ENCODE data around the gene HACD2.

HACD2 gene

GRCh38 chr3:123571973-123572365 is 12.9 kb downstream of the HACD2 start:
- H3K4me3 ChIP-seq (ENCODE audit: low read depth, low read length), result no peak overlapping the region

GRCh38 chr3:123571264-123571972 is 13.4 kb downstream of the HACD2 start:
- H3K4me3 ChIP-seq (ENCODE audit: low read depth, low read length), result no peak overlapping the region

- no peak overlapping the region for H3K4me3 ChIP-seq (ENCODE audit: low read depth, low read length)
These were observed 16.0 kb downstream of the HACD2 start for GRCh38 chr3:123568875-123569274.

- no peak overlapping the region for H3K4me3 ChIP-seq (ENCODE audit: low read depth, low read length)
These were observed 16.8 kb downstream of the HACD2 start for GRCh38 chr3:123568034-123568433.

- H3K4me3 ChIP-seq (ENCODE audit: low read depth, low read length), result no peak overlapping the region
These were observed 20.8 kb downstream of the HACD2 start for GRCh38 chr3:123564056-123564455.

GRCh38 chr3:123562547-123562946 is 22.3 kb downstream of the HACD2 start:
- H3K4me3 ChIP-seq (ENCODE audit: low read depth, low read length), result no peak overlapping the region

GRCh38 chr3:123561188-123561587 is 23.7 kb downstream of the HACD2 start:
- no peak overlapping the region for H3K4me3 ChIP-seq (ENCODE audit: low read depth, low read length)

GRCh38 chr3:123559040-123559861 is 25.6 kb downstream of the HACD2 start:
- no peak overlapping the region for H3K4me3 ChIP-seq (ENCODE audit: low read depth, low read length)

GRCh38 chr3:123553536-123553935 is 31.3 kb downstream of the HACD2 start:
- H3K4me3 ChIP-seq (ENCODE audit: low read depth, low read length), result no peak overlapping the region

GRCh38 chr3:123552768-123553167 is 32.1 kb downstream of the HACD2 start:
- H3K4me3 ChIP-seq (ENCODE audit: low read depth, low read length), result no peak overlapping the region

- no peak overlapping the region for H3K4me3 ChIP-seq (ENCODE audit: low read depth, low read length)
These were observed 32.6 kb downstream of the HACD2 start for GRCh38 chr3:123552095-123552714.

- no peak overlapping the region for H3K4me3 ChIP-seq (ENCODE audit: low read depth, low read length)
These were observed 36.9 kb downstream of the HACD2 start for GRCh38 chr3:123547881-123548519.

GRCh38 chr3:123546133-123546755 is 38.6 kb downstream of the HACD2 start:
- H3K4me3 ChIP-seq (ENCODE audit: low read depth, low read length), result no peak overlapping the region

- H3K4me3 ChIP-seq (ENCODE audit: low read depth, low read length), result no peak overlapping the region
These were observed 40.9 kb downstream of the HACD2 start for GRCh38 chr3:123543950-123544349.

GRCh38 chr3:123540285-123540684 is 44.6 kb downstream of the HACD2 start:
- no peak overlapping the region for H3K4me3 ChIP-seq (ENCODE audit: low read depth, low read length)

- no peak overlapping the region for H3K4me3 ChIP-seq (ENCODE audit: low read depth, low read length)
These were observed 48.5 kb downstream of the HACD2 start for GRCh38 chr3:123536153-123536895.

- H3K4me3 ChIP-seq (ENCODE audit: low read depth, low read length), result no peak overlapping the region
These were observed 49.3 kb downstream of the HACD2 start for GRCh38 chr3:123535580-123535979.

GRCh38 chr3:123534264-123534663 is 50.6 kb downstream of the HACD2 start:
- H3K4me3 ChIP-seq (ENCODE audit: low read depth, low read length), result no peak overlapping the region

GRCh38 chr3:123533554-123534159 is 51.2 kb downstream of the HACD2 start:
- H3K4me3 ChIP-seq (ENCODE audit: low read depth, low read length), result no peak overlapping the region

GRCh38 chr3:123528130-123528529 is 56.7 kb downstream of the HACD2 start:
- H3K4me3 ChIP-seq (ENCODE audit: low read depth, low read length), result no peak overlapping the region

Measured in iPS-11a (cell line).